GM12865 (cell line): ENCODE results near the gene TPSG1.
"Not testable (repeated sequence)": the region's sequence is repeated elsewhere in the genome, so short reads cannot be mapped to it uniquely, and the experiment has no call there.

Source experiments
- DNase-seq: peaks from one replicate; pipeline ENCODE4 v3.0.0; 2010; ENCODE audit warnings: low read depth
- H3K4me3 ChIP-seq: 2 replicates; pipeline ENCODE4 v1.5.1; 2011; ENCODE audit warnings: mild to moderate bottlenecking, low read depth, low read length, control low read depth
- TF ChIP-seq, protein P1 (sequence below): IDR thresholded peaks from 2 replicates; pipeline ENCODE4 v1.5.1; 2011; ENCODE audit warnings: low read length, control low read depth, low read depth, inconsistent platforms; ENCODE audit not compliant: insufficient read depth; ENCODE audit errors: missing control alignments

Gene TPSG1

DNA sequence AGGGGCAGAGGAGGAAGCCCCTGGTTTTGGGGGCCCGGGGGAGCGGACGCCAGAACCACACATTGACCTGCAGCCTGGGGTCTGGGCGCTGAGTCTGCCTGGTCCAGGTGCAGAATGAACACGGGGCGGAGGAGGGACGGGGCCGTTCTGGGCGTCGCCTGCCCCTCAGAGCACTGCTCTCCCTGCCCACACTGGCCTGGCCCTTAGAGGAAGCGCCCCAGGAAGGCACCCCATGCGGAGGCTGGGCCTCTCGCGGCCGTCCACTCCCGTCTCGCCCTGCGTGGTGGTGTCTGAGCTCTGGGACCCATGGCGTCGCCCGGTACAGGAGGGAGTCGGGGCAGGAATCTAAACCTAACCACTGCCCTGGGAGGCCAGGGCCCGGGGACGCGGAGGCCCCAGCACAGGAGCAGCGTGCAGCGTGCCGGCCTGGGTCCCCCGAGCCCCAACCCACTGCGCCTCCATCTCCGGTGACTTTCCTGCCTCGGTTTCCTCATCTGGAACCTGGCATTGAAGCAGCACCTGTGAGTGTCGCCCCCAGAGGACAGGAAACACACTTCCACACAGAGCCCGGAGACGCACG, 35.1 kb upstream of the TPSG1 start:
- DNase-seq, result no peak
- no peak overlapping the region for H3K4me3 ChIP-seq
- TF ChIP-seq, protein P1, sequence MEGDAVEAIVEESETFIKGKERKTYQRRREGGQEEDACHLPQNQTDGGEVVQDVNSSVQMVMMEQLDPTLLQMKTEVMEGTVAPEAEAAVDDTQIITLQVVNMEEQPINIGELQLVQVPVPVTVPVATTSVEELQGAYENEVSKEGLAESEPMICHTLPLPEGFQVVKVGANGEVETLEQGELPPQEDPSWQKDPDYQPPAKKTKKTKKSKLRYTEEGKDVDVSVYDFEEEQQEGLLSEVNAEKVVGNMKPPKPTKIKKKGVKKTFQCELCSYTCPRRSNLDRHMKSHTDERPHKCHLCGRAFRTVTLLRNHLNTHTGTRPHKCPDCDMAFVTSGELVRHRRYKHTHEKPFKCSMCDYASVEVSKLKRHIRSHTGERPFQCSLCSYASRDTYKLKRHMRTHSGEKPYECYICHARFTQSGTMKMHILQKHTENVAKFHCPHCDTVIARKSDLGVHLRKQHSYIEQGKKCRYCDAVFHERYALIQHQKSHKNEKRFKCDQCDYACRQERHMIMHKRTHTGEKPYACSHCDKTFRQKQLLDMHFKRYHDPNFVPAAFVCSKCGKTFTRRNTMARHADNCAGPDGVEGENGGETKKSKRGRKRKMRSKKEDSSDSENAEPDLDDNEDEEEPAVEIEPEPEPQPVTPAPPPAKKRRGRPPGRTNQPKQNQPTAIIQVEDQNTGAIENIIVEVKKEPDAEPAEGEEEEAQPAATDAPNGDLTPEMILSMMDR, result no peak

DNA sequence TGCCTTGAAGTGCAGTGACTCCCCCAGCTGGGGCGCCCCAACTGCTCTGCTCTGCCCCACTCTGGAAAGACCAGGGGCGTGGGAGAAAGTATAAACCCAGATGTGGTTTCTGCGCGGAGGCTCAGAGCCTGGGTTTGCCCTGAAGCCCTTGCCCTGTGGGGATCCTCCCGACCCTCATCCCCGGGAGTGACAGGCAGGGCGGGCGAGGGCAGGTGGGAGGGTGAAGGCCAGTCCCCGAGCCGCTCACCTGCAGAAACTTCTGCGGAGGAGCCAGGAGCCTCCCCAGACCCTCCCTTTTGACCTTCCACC, 34.6 kb upstream of the TPSG1 start:
- no peak for DNase-seq
- no peak overlapping the region for H3K4me3 ChIP-seq
- TF ChIP-seq, protein P1, result no peak

DNA sequence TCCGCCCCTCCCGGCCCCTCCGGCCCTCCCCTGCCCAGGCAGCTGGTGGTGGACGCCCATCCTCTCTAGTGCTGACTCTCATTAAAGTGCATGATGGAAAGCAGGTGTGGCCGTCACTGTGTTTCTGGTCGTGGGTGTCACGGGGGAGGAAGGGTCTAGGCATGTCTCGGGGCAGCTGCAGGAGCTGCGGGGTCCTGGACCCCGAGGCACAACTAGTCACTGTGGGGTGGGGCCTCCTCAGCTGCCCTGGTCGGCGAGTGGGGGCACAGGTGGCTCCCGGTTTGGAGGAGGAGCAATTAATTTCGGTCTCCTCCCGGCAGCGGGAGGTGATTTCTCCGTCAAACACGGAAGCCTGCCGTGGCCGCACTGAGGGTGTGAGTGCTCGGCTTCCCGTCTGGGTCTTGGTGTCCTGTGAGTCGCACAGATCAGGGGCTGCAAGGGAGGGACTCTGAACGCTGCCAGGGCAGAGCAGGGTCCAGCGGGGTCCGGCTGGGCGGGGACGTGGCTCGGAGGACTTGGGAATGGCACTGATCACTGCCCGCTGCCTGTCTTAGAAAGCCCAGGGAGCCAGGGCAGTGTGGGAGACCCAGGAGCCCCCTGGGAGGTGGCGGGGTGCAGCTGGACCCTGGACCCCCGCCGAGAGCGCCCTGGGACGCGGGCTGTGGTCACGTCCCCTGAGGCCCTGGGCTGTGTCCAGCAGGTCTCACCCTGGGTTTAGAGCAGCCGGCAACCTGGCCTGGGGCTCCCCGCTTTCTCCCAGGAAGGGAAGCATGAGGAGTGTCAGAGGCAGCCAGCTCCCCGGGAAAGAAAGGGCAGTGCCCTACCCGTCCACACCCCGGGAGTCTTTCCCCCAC, 34.1 kb upstream of the TPSG1 start:
- no peak for DNase-seq
- TF ChIP-seq, protein P1, result no peak
- H3K4me3 ChIP-seq, result no peak overlapping the region

DNA sequence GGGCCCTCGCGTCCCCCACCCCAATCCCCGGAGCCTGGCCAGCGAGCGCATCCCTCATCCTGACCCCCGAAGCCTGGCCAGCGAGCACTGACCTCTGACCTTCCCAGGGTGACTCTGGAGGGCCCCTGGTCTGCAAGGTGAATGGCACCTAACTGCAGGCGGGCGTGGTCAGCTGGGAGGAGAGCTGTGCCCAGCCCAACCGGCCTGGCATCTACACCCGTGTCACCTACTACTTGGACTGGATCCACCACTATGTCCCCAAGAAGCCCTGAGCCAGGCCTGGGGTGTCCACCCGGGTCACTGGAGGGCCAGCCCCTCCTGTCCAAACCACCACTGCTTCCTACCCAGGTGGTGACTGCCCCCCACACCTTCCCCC, 33.1 kb upstream of the TPSG1 start:
- TF ChIP-seq, protein P1, result no peak
- no peak for DNase-seq
- H3K4me3 ChIP-seq, result no peak overlapping the region

DNA sequence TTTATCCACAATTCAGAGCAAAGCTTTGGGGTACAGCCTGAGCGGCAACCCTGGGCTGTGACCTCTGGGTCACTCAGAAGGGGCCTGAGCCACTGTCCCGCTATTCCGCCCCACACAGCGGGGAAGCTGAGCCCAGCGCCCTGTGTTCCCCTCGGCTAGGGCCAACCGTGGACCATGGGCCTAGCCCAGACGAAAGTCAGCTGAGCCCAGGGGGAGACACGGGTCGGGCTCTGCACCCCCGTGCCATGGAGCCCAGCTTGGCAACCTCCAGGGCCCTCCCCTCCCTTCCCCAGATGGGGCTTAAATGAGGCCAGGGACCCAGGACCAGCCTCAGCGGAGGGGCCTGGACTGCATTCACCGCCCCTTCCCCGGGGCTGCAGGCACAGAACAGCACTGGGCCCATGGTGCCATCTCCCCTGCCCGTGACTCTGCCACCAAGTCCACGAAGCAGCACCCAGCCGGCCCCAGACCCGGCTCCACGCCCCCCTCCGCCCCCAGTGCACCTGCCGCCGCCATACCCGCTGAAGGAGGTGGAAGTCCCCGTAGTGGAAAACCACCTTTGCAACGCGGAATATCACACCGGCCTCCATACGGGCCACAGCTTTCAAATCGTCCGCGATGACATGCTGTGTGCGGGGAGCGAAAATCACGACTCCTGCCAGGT, 32.6 kb upstream of the TPSG1 start:
- TF ChIP-seq, protein P1, result no peak
- H3K4me3 ChIP-seq, result no peak overlapping the region
- DNase-seq, result no peak

DNA sequence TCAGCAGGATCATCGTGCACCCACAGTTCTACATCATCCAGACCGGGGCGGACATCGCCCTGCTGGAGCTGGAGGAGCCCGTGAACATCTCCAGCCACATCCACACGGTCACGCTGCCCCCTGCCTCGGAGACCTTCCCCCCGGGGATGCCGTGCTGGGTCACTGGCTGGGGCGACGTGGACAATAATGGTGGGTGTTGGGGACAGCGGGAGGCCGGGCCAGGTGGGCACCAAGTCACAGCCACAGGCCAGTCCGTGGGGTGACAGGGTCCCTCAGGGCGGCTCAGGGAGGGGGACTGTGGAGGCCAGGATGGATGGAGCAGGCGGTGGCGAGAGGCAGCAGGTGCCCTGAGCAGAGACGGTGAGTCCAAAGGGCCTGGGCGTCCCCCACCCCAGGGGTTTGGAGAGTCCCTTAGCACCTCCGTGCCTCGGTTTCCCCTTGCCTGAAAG, 31.8 kb upstream of the TPSG1 start:
- DNase-seq, result no peak
- no peak overlapping the region for H3K4me3 ChIP-seq
- TF ChIP-seq, protein P1, result no peak

DNA sequence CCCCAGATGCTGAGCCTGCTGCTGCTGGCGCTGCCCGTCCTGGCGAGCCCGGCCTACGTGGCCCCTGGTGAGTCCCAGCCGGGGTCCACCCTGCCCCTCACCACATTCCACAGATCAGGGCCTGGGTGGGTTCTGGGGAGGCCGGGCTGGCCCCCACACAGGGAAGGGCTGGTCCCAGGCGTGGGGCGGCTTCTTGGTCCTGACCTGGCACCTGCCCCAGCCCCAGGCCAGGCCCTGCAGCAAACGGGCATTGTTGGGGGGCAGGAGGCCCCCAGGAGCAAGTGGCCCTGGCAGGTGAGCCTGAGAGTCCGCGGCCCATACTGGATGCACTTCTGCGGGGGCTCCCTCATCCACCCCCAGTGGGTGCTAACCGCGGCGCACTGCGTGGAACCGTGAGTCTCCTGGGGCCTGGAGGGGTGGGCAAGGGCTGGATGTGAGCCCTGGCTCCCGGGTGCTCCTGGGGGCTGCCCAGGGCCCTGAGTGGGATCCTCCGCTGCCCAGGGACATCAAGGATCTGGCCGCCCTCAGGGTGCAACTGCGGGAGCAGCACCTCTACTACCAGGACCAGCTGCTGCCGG, 31.3 kb upstream of the TPSG1 start:
- not testable (repeated sequence) for DNase-seq

DNA sequence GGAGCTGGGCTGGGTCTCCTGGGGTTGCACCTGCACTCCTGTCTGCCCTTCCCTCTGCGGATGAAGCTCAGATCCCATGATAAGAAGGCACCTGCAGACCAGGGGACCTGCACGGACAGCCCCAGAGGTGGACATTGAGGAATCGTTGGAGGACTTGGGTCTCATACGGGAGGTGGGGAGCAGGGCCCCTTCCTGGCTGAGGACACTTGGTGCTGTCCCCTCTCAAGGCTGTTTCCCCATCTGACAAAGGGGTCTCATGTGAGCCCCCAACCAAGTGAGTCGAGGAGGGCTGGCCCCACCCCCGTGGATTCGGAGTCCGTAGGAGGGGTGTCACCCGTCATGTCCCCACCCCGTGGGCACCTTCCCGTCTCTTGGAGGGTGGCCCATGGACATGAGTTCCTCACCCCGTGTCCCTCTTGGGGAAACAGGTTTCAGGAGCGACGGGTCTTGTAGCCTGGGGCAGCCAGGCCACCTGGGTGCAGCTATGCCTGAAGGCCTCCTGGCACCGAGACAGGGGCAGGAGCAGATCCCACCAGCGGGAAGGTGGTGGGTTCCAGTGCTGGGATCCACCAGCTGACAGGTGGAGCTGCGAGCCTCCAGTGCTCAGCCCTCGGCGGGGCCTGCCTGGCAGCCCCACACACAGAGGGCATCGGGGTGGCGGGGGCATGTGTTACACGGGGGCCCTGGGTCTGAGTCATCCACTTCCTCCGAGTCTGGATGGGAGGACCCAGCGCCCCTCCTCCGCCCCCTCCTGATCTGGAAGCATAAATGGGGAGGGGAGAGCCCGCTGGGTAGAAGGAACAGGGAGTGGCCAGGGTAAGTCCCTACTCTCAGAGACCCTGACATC, 30.4 kb upstream of the TPSG1 start, which contains the start of gene TPSD1:
TSS of gene TPSD1 (plus strand) at position 794 of the 847 bp plus-strand sequence. CDS start 212 bp downstream, outside the sequence.
- not testable (repeated sequence) for H3K4me3 ChIP-seq, DNase-seq

More for the DNA sequence above, 31.3 kb upstream of the TPSG1 start:
- H3K4me3 ChIP-seq, result not testable (repeated sequence)

DNA sequence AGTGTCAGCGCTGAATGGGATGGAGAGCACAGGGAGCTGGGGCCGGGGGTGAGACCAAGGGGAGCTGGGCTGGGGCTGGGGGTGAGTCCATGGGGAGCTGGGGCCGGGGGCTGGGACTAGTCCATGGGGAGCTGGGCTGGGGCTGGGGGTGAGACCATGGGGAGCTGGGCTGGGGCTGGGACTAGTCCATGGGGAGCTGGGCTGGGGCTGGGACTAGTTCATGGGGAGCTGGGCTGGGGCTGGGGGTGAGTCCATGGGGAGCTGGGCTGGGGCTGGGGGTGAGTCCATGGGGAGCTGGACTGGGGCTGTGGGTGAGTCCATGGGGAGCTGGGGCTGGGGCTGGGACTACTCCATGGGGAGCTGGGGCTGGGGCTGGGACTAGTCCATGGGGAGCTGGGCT, 29.8 kb upstream of the TPSG1 start:
- DNase-seq, H3K4me3 ChIP-seq: not testable (repeated sequence)
